Endothelial cell (in vitro differentiated cells): ENCODE results near the gene FGF14. TPM values are rescaled to one million over a fixed set of nuclear protein-coding genes. Genes with fewer than 3 reads are reported as not detected.

ENCODE experiments used
- DNase-seq: peaks from one replicate; pipeline ENCODE4 v3.0.0; 2021; ENCODE audit warnings: low spot score
- H3K27ac Mint-ChIP-seq: one replicate; pipeline ENCODE4 v1.8.0; 2021; ENCODE audit warnings: mixed read lengths, inconsistent platforms; ENCODE audit not compliant: unreplicated experiment
- H3K27me3 Mint-ChIP-seq: one replicate; pipeline ENCODE4 v1.8.0; 2021; ENCODE audit warnings: mild to moderate bottlenecking, moderate library complexity, mixed read lengths, inconsistent platforms; ENCODE audit not compliant: unreplicated experiment
- H3K36me3 Mint-ChIP-seq: one replicate; pipeline ENCODE4 v1.8.0; 2021; ENCODE audit warnings: mild to moderate bottlenecking, low read depth, mixed read lengths, inconsistent platforms; ENCODE audit not compliant: unreplicated experiment
- H3K4me1 Mint-ChIP-seq: one replicate; pipeline ENCODE4 v1.8.0; 2021; ENCODE audit warnings: mild to moderate bottlenecking, mixed read lengths, inconsistent platforms; ENCODE audit not compliant: unreplicated experiment
- H3K4me3 Mint-ChIP-seq: one replicate; pipeline ENCODE4 v1.8.0; 2021; ENCODE audit warnings: mild to moderate bottlenecking, mixed read lengths, inconsistent platforms; ENCODE audit not compliant: unreplicated experiment
- H3K9me3 Mint-ChIP-seq: one replicate; pipeline ENCODE4 v1.8.0; 2021; ENCODE audit warnings: mixed read lengths, inconsistent platforms; ENCODE audit not compliant: unreplicated experiment
- total RNA-seq: library from RNA; stranded (reverse); fragmentation: NEBNext Ultra II Directional; extraction: Animal tissue kit (Norgen Biotek cat#: 25700); gene quantifications from one replicate; pipeline ENCODE4 v1.2.1, GENCODE V29; 2021; ENCODE audit not compliant: unreplicated experiment
- TF ChIP-seq, protein P1 (sequence below): fragments of 200-600 bp; sonication (generic); IDR thresholded peaks from one replicate; pipeline ENCODE4 v1.5.0; 2021; ENCODE audit warnings: antibody characterized with exemption; ENCODE audit not compliant: unreplicated experiment

Gene FGF14
- total RNA-seq, 1 donor from 2014 or later = 0.13 TPM

DNA sequence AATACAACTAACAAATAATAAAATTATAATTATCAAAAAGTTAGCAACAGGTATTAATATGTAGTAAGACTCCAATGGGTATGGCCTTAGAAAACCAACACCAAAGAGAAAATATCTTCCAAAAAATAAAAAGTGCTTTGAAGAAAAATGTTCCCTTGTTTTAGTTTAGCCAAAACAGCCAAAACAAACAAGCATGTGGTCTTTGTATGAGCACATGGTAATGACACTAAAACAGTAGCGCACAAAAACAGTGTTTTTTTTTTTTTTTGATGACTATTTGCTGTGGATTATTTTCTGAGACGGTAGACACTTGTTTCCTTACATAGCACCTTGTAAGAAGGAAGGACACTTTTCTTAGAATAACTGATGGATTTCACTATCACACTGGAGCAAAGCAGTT is 490.1 kb downstream of the FGF14 start:
- Mint-ChIP-seq H3K27me3 (peaks cover 9% of the 10 kb centered on the region), H3K9me3 (no peaks in the 10 kb centered on the region), H3K36me3 (no peaks in the 10 kb centered on the region), H3K27ac (no peak overlapping the region), H3K4me3 (no peak overlapping the region), H3K4me1 (peaks cover 6% of the 10 kb centered on the region)
- no peak for DNase-seq
- TF ChIP-seq, protein P1, sequence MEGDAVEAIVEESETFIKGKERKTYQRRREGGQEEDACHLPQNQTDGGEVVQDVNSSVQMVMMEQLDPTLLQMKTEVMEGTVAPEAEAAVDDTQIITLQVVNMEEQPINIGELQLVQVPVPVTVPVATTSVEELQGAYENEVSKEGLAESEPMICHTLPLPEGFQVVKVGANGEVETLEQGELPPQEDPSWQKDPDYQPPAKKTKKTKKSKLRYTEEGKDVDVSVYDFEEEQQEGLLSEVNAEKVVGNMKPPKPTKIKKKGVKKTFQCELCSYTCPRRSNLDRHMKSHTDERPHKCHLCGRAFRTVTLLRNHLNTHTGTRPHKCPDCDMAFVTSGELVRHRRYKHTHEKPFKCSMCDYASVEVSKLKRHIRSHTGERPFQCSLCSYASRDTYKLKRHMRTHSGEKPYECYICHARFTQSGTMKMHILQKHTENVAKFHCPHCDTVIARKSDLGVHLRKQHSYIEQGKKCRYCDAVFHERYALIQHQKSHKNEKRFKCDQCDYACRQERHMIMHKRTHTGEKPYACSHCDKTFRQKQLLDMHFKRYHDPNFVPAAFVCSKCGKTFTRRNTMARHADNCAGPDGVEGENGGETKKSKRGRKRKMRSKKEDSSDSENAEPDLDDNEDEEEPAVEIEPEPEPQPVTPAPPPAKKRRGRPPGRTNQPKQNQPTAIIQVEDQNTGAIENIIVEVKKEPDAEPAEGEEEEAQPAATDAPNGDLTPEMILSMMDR = no peak

DNA sequence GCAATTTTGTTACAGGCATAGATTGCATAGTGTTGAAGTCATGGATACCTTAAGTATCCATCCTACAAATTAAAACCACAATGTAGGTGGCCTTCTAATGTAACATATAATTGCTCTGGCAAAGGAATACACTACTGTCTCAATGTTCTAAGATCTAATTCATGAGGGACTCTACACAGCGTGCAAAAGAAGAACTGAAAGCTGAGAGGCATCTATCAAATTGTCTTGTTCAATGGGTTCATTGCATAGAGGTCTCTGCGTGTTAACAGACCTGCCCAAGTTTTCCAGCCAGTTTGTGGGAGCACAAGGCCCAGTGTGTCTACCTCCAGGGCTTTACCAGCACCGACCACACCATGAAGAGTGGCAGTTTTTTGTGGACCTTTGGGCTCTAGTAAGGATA is 498.0 kb downstream of the FGF14 start:
- Mint-ChIP-seq H3K4me3 (no peak overlapping the region), H3K4me1 (no peaks in the 10 kb centered on the region), H3K9me3 (no peaks in the 10 kb centered on the region), H3K27ac (no peak overlapping the region), H3K27me3 (peaks cover 3% of the 10 kb centered on the region), H3K36me3 (no peaks in the 10 kb centered on the region)
- TF ChIP-seq, protein P1 = no peak
- no peak for DNase-seq

DNA sequence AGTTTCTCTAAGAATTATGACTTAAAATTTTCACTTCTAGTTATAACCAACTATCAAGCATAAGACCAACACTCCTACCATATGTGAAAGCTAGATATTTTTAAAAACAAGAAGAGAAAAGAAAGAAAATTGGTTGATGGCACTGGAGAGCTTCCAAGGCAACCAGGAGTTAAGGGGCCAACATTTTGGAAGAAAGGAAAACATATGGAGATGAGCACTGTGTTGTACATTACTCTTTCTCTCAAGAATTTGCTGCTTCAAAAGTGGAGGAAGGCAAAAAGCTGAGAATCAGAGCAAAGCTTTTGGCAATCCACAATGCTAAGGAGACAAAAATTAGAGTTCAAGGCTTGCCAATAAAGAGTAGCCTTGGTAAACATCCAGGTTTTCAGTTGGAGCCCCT is 503.2 kb downstream of the FGF14 start:
- H3K4me3 Mint-ChIP-seq = no peak overlapping the region
- no peak for DNase-seq
- H3K27me3 Mint-ChIP-seq = no peaks in the 10 kb centered on the region
- no peaks in the 10 kb centered on the region for H3K36me3 Mint-ChIP-seq
- no peak overlapping the region for H3K27ac Mint-ChIP-seq
- peaks cover 4% of the 10 kb centered on the region for H3K4me1 Mint-ChIP-seq
- no peaks in the 10 kb centered on the region for H3K9me3 Mint-ChIP-seq
- TF ChIP-seq, protein P1 = no peak

- no peaks in the 10 kb centered on the region for H3K36me3 Mint-ChIP-seq
- no peak overlapping the region for H3K27ac Mint-ChIP-seq
- TF ChIP-seq, protein P1 = no peak
- no peak for DNase-seq
- no peaks in the 10 kb centered on the region for H3K9me3 Mint-ChIP-seq
- H3K27me3 Mint-ChIP-seq = no peaks in the 10 kb centered on the region
- peaks cover 4% of the 10 kb centered on the region for H3K4me1 Mint-ChIP-seq
- no peak overlapping the region for H3K4me3 Mint-ChIP-seq
These were observed 505.3 kb downstream of the FGF14 start for GRCh38 chr13:101896541-101896940.

GRCh38 chr13:101893021-101893420 is 508.8 kb downstream of the FGF14 start:
- Mint-ChIP-seq H3K27me3 (no peaks in the 10 kb centered on the region), H3K4me1 (peaks cover 4% of the 10 kb centered on the region), H3K27ac (no peak overlapping the region), H3K4me3 (no peak overlapping the region), H3K36me3 (no peaks in the 10 kb centered on the region), H3K9me3 (no peaks in the 10 kb centered on the region)
- DNase-seq = no peak
- TF ChIP-seq, protein P1 = no peak
